ENCODE measurements around the gene NSFL1C. TPM values are rescaled to one million over a fixed set of nuclear protein-coding genes. Genes with fewer than 3 reads are reported as not detected.
A peak's percentile ranks its signal among the peaks of the same experiment; 100 is the strongest.
"Not testable (repeated sequence)": the region's sequence is repeated elsewhere in the genome, so short reads cannot be mapped to it uniquely, and the experiment has no call there.

The NSFL1C gene
- total RNA-seq, 4 donors from 2014 or later: 14.7 to 51.2 (median 48.8) TPM

GRCh38 chr20:1403624-1404023 lies 63.0 kb downstream of the NSFL1C start:
- Histone ChIP-seq H3K36me3 (no peaks in the 10 kb centered on the region), H3K27ac (no peak overlapping the region), H3K9me3 (no peaks in the 10 kb centered on the region), H3K4me1 (peaks cover 5 to 37% (median 14%) of the 10 kb centered on the region in 4 donors), H3K27me3 (peaks cover 8% of the 10 kb centered on the region), H3K4me3 (no peak overlapping the region)
- in situ Hi-C loops (cut with MboI; ENCODE audit: low pct_ligation_motif_present in 1 of 4, low pct_unique_long_range_greater_than_20kb in 1 of 4, low sequenced_read_pairs in 3 of 4): no loop called here
- intact Hi-C loops (cut with DNase I; ENCODE audit: low total_unique reads): no loop called here
- TF ChIP-seq POLR2AphosphoS5 (IDR thresholded peaks at IDR 0.05): no peak
- TF ChIP-seq EP300 (IDR thresholded peaks at IDR 0.05; ENCODE audit: low read depth): no peak
- no peak for TF ChIP-seq POLR2A (IDR thresholded peaks at IDR 0.05)
- no peak for TF ChIP-seq CTCF (IDR thresholded peaks at IDR 0.05)
- DNase-seq: no peak
- WGBS, 2 donors (ENCODE audit: low coverage in 1 of 2): 95% methylated on average over 1 of the region's 1 CpG; no CpG with 5 or more reads in 1 of the 2 donors

DNA sequence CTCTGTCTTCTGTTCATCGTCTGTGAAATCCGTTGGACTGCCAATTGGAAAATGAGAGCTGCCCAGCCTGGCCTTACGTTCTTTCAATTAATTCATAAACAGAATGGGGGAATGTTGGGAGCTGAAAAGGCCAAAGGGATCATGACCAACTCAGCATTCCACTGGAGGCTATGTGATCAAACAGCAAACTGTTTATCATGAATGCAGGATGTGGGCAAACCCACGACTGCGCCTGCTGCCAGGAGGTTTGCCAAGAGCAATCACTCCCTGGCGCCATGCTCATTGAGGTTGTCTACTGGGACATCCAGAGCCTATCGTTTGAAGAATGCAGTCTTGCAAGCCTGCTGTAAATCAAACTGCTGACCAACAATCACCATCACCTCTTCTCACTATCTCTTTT lies 64.5 kb downstream of the NSFL1C start:
- no peak for DNase-seq
- WGBS, 2 donors (ENCODE audit: low coverage in 1 of 2): 61 to 94% methylated on average over 3 to 7 of the region's 7 CpGs
- Histone ChIP-seq H3K27ac (no peak overlapping the region), H3K9me3 (no peaks in the 10 kb centered on the region), H3K27me3 (peaks cover 14% of the 10 kb centered on the region), H3K36me3 (no peaks in the 10 kb centered on the region), H3K4me3 (no peak overlapping the region), H3K4me1 (peaks cover 5 to 46% (median 16%) of the 10 kb centered on the region in 4 donors)
- TF ChIP-seq POLR2A (IDR thresholded peaks at IDR 0.05) (no peak), POLR2AphosphoS5 (IDR thresholded peaks at IDR 0.05) (no peak), CTCF (IDR thresholded peaks at IDR 0.05) (no peak), EP300 (IDR thresholded peaks at IDR 0.05; ENCODE audit: low read depth) (no peak)
- intact Hi-C loops (cut with DNase I; ENCODE audit: low total_unique reads) (no loop called here), in situ Hi-C loops (cut with MboI; ENCODE audit: low pct_ligation_motif_present in 1 of 4, low pct_unique_long_range_greater_than_20kb in 1 of 4, low sequenced_read_pairs in 3 of 4) (no loop called here)

GRCh38 chr20:1401451-1401907 lies 65.2 kb downstream of the NSFL1C start:
- peak overlapping the region in 2 of 4 donors; percentile 9 to 71 for H3K27ac ChIP-seq
- intact Hi-C loops (cut with DNase I; ENCODE audit: low total_unique reads) (no loop called here), in situ Hi-C loops (cut with MboI; ENCODE audit: low pct_ligation_motif_present in 1 of 4, low pct_unique_long_range_greater_than_20kb in 1 of 4, low sequenced_read_pairs in 3 of 4) (no loop called here)
- DNase-seq: no peak
- H3K27me3 ChIP-seq: peaks cover 14% of the 10 kb centered on the region
- no peaks in the 10 kb centered on the region for H3K9me3 ChIP-seq
- H3K4me1 ChIP-seq: peaks cover 5 to 46% (median 16%) of the 10 kb centered on the region in 4 donors
- TF ChIP-seq CTCF (IDR thresholded peaks at IDR 0.05): no peak
- TF ChIP-seq POLR2AphosphoS5 (IDR thresholded peaks at IDR 0.05): no peak
- no peak for TF ChIP-seq EP300 (IDR thresholded peaks at IDR 0.05; ENCODE audit: low read depth)
- no peak for TF ChIP-seq POLR2A (IDR thresholded peaks at IDR 0.05)
- no peaks in the 10 kb centered on the region for H3K36me3 ChIP-seq
- WGBS, 2 donors (ENCODE audit: low coverage in 1 of 2): 48 to 66% methylated on average over 3 of the region's 3 CpGs
- no peak overlapping the region for H3K4me3 ChIP-seq

DNA sequence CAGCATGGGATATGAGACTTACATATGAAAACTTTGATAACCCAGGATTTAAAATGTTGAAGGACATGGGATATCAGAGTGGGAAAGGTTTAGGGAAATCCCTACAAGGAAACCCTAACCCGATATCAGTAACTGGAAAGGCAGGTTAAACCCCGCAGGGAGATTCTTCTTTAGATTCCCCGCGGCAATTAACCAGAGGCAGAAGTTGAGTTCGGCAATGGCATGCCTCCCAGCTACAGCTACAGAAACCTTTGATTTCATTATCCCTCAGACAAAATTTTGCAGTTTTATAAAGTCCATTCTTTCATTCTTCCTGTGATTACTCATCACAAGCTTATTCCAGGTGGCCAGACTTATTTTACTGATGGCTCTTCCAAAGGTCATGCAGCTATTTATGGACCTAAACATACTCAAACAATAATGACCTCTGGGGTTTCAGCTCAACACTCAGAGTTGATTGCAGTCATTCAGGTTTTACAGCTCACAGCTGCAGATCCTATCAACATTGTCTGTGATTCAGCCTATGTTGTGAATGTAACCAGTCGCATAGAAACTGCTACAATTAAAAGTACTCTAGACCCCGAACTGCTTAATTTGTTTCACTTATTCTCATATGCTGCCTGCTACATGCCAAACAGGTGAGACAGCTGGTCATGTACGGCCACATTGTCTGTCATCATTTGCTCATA lies 66.8 kb downstream of the NSFL1C start:
- in situ Hi-C loops (cut with MboI; ENCODE audit: low pct_ligation_motif_present in 1 of 4, low pct_unique_long_range_greater_than_20kb in 1 of 4, low sequenced_read_pairs in 3 of 4); intact Hi-C loops (cut with DNase I; ENCODE audit: low total_unique reads); H3K9me3 ChIP-seq; H3K36me3 ChIP-seq: not testable (repeated sequence)
- H3K27ac ChIP-seq: peak overlapping the region; percentile 65 to 79 (median 72)
- peak in 2 of 3 donors; percentile 58 to 71 for TF ChIP-seq POLR2AphosphoS5 (IDR thresholded peaks at IDR 0.05)
- peak overlapping the region in 1 of 4 donors; percentile 10 for H3K4me3 ChIP-seq
- peaks cover 14% of the 10 kb centered on the region for H3K27me3 ChIP-seq
- H3K4me1 ChIP-seq: peaks cover 5 to 46% (median 16%) of the 10 kb centered on the region in 4 donors
- WGBS, 2 donors (ENCODE audit: low coverage in 1 of 2): 32% methylated on average over 8 of the region's 8 CpGs
- DNase-seq: peak; percentile 37

- intact Hi-C loops (cut with DNase I; ENCODE audit: low total_unique reads): not testable (repeated sequence)
Observed at GRCh38 chr20:1398185-1398584, 68.5 kb downstream of the NSFL1C start.

More at GRCh38 chr20:1398185-1398584, 68.5 kb downstream of the NSFL1C start:
- in situ Hi-C loops (cut with MboI; ENCODE audit: low pct_ligation_motif_present in 1 of 4, low pct_unique_long_range_greater_than_20kb in 1 of 4, low sequenced_read_pairs in 3 of 4); H3K36me3 ChIP-seq; H3K4me3 ChIP-seq; H3K9me3 ChIP-seq: not testable (repeated sequence)
- H3K4me1 ChIP-seq: peaks cover 11 to 52% (median 23%) of the 10 kb centered on the region in 4 donors
- peaks cover 14% of the 10 kb centered on the region for H3K27me3 ChIP-seq
- peak overlapping the region in 2 of 4 donors; percentile 5 to 73 for H3K27ac ChIP-seq
- WGBS, 2 donors (ENCODE audit: low coverage in 1 of 2): 60% methylated on average over 7 of the region's 7 CpGs; no CpG with 5 or more reads in 1 of the 2 donors
- DNase-seq: peak; percentile 46
